Erythroblast (primary cell): ENCODE measurements around the gene ID1.
"Not testable (repeated sequence)": the region's sequence is repeated elsewhere in the genome, so short reads cannot be mapped to it uniquely, and the experiment has no call there.

Experiments used
- DNase-seq, 2 experiments: peaks; one replicate each; lab custom pipeline; 2025; lab: John Stamatoyannopoulos, UW
- GATA1 ChIP-seq: IDR thresholded peaks from 2 replicates; pipeline ENCODE4 v1.6.1; 2011; ENCODE audit warnings: low read depth, mild to moderate bottlenecking, control low read depth, low read length, moderate library complexity
- POLR2A ChIP-seq: IDR thresholded peaks from 2 replicates; pipeline ENCODE4 v1.6.1; 2011; ENCODE audit warnings: mild to moderate bottlenecking, low read length

Gene ID1

GRCh38 chr20:31602779-31603441 lies 2.2 kb upstream of the ID1 start:
- TF ChIP-seq POLR2A (no peak), GATA1 (no peak)
- no peak for DNase-seq

DNA sequence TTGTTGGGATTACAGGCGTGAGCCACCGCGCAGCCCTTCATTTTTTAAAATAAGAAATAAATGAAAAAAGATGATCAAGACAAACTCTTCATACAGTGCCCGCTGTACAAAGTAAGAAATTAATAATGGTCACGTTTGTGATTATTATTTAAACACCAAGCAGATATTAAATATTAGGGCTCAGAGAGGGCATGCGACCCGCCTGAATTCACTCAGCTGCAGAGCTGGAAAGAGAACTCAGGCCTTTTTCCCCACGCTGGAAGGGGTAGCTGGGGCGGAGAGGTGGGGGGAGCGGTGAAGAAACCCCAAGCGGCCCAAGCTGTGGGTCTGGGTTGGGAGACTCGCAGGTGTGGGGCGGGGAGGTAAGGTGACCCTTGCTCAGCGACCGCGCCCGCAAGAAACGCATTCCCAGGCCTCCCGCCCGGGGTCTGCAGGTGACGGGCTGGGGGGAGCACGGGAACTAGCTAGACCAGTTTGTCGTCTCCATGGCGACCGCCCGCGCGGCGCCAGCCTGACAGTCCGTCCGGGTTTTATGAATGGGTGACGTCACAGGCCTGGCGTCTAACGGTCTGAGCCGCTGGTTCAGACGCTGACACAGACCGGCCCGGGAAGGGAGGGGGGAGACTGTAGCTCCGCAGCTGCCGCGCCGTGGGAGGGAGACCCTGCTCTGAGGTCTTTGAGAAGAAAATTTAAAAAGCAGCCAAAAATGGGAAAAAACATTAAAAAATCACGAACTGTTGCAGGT lies 1.1 kb upstream of the ID1 start:
- no peak for TF ChIP-seq GATA1
- TF ChIP-seq POLR2A = no peak

DNA sequence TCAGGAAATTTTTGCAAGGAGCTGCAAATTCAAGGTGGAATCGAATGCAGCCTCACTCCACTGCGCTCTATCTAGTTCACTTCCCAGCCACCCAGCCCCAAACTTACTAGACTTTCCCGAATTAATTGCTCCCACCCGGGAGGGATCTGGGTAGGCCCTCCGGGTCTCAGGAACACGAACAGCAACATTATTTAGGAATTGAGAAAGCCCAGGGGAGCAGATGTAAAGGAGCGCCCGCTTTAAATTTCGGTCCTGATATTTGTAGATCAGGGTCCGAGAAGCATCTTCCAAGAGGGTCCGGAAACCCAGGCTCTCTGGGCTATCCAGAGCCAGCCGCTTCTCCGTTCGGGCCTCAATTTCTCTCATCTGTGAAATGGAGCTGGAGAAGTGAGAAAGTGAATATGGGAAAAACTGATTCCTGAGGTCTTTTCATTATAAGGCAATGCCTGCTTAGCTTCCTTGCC lies 490 bp upstream of the ID1 start:
- no peak for DNase-seq
- TF ChIP-seq POLR2A (no peak), GATA1 (no peak)

More for the DNA sequence above, 1.1 kb upstream of the ID1 start:
- DNase-seq = peak; percentile 91

DNA sequence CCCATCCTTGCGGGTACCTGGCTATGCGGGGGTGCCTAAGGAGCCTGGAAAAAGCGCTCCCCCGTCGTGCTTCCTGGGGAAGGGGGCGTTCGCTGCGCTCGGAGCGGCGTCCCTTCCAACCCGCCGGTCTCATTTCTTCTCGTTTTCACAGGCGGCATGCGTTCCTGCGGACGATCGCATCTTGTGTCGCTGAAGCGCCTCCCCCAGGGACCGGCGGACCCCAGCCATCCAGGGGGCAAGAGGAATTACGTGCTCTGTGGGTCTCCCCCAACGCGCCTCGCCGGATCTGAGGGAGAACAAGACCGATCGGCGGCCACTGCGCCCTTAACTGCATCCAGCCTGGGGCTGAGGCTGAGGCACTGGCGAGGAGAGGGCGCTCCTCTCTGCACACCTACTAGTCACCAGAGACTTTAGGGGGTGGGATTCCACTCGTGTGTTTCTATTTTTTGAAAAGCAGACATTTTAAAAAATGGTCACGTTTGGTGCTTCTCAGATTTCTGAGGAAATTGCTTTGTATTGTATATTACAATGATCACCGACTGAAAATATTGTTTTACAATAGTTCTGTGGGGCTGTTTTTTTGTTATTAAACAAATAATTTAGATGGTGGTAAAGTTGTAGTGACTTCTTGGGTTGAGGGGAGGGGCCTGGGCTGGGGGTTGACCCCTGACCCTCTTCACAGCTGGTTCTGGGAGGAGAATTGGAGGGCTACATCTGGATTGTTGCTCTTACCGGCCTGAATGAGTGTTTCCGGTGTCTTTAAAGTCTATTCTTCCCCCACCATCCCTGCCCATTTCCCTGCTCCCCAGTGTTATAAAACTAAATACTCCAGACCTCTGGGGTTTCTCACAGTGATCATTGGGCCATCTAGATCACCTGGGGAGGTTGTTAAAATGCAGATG lies 1.1 kb downstream of the ID1 start:
- no peak for TF ChIP-seq POLR2A
- TF ChIP-seq GATA1 = no peak
- peak; percentile 65 to 73 for DNase-seq

DNA sequence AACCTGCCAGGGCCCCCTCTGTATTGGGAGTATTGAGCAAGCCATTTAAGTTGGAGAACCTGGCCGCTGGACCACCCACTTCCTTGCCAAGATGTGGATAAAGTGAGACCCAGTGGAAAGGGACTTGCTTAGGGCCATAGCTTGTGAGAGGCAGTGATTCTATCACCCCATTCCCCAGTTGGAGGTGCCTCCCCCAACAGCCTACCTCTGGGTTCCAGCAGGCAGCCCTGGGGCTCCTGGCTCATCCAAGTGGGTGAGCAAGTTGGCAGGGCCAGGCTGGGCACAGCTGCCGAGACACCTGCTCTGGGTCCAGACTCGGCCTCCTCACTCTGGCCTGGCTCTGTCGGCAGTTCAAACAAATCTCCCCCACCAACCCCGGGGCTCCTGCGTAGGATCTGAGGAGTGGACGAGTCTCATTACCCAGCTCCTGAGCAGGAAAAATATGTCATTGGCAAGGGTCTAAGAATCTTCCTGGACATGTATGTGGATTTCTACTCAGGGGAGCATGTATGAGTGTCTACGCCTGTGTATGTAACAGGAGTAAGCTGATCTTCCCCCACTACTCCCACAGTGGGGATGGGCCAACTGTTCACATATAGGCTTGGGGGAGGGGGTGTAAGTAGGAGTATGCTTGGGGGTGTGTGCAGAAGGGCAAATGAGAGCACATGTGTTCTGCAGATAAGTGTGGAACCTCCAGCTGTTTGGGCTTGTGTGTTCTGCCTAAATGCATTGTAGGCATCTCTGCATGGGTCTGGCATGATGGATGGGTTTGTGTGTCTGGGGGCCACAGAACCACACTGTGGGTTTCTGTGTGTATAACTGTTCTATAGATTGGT lies 1.9 kb downstream of the ID1 start:
- TF ChIP-seq GATA1 (no peak), POLR2A (peak; percentile 64)

DNA sequence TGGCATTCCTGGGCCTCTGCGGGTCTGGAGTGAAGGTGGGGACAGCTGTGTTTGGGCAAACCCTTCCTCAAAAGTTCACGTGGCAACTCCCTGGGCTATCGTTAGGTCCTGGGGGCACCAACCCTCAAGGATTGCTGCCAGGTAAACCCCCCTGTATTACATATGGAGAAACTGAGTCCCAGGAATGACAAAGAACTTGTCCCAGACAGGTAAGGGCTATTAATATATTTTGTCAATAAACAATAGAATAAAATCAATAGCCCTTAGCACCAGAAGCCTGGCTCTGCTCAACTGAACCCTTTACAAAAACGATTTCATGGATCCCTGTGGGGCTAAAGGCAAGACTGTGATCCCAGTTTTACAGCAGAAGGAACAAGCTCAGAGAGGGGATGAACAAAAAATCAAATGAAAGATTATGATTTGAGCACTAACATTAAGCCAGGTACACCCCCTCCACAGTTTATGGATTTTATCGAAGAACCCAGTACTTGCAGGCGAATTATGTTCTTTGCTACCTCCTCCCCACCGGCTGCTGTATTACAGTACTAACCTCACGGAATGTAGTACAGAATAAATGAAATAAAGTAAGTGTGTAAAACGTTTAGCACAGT lies 2.7 kb downstream of the ID1 start:
- TF ChIP-seq GATA1 = no peak
- TF ChIP-seq POLR2A = no peak
- DNase-seq = peak in 1 of 2 experiments; percentile 33

More for the DNA sequence above, 1.9 kb downstream of the ID1 start:
- DNase-seq = peak; percentile 83 to 91

DNA sequence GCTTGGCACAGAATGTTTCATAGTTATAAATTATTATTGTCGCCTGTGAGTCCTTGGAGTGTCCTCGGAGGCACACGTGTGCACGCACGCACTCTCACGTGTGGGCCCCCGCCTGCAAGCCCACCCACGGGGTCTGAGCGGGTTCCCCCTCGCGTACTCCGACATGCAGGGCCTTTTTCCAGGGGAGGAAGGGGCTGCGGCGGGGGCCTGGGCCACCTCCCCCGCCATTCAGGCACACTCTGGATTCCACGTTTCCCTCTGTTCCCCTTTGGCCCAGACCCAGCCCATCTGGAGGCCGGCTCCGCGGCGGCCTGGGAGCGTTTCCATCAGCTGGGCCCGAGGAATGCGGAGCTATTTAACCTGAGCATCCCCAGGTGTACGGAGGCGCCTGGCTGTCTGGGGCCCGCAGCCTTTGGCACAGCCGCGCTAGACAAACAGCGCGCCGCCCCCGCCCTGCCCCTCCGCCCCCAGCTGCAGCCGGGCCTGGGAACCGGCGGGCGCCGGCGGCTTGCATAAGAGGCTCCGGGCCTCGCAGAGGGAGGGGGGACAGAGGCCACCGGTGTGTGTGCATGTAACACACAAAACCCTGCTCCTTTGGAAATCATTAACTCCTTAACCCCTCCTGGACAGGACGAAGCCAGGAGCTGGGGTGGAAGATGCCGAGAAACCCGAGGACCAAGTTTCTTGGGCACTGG lies 3.3 kb downstream of the ID1 start:
- TF ChIP-seq POLR2A = no peak
- peak; percentile 52 to 74 for DNase-seq

GRCh38 chr20:31612271-31612640 lies 7.2 kb downstream of the ID1 start:
- not testable (repeated sequence) for DNase-seq

GRCh38 chr20:31615416-31615815 lies 10.3 kb downstream of the ID1 start:
- no peak for TF ChIP-seq GATA1
- no peak for TF ChIP-seq POLR2A
- no peak for DNase-seq

- no peak for DNase-seq
- no peak for TF ChIP-seq GATA1
- no peak for TF ChIP-seq POLR2A
Observed at GRCh38 chr20:31617432-31618104, 12.5 kb downstream of the ID1 start.

GRCh38 chr20:31620246-31620645 lies 15.2 kb downstream of the ID1 start:
- no peak for DNase-seq
- TF ChIP-seq POLR2A = no peak
- no peak for TF ChIP-seq GATA1

DNA sequence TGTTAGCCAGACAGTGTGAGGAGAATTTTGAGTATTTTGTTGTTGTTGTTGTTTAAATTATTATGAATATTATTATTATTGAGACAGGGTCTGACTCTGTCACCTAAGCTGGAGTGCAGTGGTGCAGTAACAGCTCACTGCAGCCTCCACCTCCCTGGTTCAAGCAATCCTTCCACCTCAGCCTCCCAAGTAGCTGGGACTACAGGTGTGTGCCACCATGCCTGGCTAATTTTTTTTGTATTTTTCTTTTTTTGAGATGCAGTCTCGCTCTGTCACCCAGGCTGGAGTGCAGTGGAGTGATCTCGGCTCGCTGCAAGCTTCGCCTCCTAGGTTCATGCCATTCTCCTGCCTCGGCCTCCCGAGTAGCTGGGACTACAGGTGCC lies 18.0 kb downstream of the ID1 start:
- DNase-seq = not testable (repeated sequence)

GRCh38 chr20:31626534-31626933 lies 21.4 kb downstream of the ID1 start:
- DNase-seq = not testable (repeated sequence)

DNA sequence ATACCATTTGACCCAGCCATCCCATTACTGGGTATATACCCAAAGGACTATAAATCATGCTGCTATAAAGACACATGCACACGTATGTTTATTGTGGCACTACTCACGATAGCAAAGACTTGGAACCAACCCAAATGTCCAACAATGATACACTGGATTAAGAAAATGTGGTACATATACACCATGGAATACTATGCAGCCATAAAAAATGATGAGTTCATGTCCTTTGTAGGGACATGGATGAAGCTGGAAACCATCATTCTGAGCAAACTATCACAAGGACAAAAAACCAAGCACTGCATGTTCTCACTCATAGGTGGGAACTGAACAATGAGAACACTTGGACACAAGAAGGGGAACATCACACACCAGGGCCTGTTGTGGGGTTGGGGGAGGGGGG lies 23.0 kb downstream of the ID1 start:
- not testable (repeated sequence) for DNase-seq
